GDM1 (cell line): ENCODE measurements around the gene ESPNL.

ENCODE experiments used
- DNase-seq: peaks from one replicate; lab custom pipeline; 2025; lab: John Stamatoyannopoulos, UW

ESPNL gene

DNA sequence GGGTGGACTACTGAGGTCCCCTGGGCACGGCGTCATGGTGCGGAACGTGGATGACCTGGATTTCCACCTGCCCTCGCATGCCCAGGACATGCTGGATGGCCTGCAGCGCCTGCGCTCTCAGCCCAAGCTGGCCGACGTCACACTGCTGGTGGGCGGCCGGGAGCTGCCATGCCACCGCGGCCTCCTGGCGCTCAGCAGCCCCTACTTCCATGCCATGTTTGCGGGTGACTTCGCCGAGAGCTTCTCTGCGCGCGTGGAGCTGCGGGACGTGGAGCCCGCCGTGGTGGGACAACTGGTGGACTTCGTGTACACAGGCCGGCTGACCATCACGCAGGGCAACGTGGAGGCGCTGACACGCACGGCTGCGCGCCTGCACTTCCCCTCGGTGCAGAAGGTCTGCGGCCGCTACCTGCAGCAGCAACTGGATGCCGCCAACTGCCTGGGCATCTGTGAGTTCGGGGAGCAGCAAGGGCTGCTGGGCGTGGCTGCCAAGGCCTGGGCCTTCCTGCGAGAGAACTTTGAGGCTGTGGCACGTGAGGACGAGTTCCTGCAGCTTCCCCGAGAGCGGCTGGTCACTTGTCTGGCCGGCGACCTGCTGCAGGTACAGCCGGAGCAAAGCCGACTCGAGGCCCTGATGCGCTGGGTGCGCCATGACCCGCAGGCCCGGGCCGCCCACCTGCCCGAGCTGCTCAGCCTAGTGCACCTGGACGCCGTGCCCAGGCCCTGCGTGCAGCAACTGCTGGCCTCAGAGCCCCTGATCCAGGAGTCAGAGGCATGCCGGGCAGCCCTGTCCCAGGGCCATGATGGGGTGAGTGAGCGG, 40.8 kb downstream of the ESPNL start:
- DNase-seq, result no peak

DNA sequence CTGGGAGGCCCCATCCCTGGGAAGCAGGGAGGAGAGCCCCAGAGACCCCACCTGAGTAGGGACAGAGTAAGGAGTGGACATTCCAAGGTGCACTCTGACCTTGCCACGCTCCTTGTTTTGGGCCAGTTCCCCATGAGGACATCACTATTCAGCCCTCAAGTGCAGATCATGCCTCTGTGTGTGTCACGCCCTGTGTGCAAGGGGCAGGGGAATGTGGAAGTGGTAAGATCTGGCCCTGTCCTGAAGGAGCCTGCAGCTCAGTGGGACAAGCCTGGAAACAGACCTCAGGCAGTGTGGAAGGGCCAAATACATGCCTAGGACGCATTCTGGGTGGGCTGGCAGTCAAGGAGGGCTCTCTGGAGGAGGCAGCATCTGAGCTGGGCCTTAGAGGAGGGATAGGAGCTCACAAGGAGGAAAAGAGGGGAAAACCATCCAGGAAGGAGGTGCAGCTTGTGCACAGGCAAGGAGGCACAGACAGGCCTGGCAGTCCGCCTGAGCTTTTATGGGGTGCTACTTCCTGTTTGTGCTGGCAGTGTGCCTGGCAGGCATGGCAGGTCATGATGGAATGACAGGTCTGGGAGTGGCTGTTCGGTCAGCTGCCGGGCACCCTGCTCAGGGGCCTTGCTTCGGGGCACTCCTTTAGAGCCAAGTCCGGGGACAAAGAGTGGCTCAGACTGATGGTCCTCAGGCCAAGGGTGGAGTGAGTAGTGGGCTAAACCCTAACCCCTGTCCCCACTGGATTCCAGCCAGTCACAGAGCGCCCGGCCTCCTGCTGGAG, 41.6 kb downstream of the ESPNL start:
- no peak for DNase-seq

DNA sequence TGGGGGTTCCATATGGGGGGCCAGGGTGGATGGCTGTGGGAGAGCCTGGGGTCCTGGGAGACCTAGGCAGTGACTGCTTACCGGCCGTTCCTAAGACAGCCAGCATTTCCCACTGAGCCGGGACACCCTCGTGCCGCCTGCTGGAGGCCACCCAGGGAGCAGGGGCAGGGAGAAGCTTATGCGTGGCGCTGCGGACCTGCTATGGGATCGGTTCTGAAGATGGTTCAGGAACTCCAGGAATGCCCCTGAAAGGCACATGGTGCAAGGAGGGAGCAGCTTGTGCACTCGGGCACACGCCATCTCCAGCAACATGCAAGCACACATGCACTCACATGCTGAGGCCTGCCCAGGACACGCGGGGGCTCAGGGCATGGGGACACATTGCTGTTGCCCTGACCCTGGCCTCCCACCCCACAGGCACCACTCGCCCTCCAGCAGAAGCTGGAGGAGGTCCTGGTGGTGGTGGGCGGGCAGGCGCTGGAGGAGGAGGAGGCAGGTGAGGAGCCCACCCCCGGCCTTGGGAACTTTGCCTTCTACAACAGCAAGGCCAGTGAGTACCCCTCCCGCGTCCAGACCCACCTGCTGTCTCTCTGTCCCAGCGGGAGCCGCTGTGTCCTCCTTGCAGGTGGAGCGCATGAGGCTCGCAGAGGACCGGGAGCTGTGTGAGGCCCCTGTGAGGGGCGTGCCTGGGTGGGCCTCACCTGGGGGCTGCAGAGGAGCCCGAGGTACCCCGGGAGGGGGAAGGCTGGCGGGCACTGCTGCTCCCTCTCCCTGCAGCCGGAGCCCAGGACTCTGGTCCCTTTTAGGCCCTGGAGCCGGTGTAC, 42.5 kb downstream of the ESPNL start:
- DNase-seq, result no peak

DNA sequence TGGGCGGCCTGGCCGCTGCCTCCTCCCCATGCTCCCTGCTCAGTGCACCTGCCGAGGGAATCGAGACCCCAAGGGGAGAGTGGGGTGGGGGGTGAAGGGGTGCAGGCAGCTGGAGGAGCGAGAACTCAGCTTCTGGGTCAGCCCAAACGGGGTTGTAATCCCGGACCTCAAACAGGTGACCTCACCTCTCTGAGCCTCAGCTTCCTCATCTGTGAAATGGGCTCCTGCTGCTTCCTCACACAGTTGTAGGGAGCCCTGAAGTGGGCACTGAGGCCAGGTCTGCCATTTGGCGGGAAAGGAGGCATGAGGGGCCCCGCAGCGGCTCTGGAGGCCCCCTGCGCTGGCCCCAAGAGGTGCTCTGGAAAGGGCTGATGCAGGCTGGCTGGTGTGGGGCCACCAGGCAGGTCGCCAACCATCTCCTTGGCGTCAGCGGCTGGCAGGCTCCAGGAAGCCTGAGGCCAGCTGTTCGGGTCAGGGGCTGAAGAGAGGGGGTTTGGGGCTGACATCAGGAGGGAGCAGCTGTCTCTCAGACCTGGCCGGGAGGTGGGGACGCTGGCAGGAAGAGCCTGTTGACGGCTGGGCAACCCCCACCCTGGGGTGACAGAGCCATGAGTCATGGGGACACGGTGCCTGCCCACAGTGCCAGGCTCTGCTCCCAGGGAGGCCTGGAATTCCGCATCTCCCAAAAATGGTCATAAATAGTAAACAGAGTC, 43.3 kb downstream of the ESPNL start:
- no peak for DNase-seq

DNA sequence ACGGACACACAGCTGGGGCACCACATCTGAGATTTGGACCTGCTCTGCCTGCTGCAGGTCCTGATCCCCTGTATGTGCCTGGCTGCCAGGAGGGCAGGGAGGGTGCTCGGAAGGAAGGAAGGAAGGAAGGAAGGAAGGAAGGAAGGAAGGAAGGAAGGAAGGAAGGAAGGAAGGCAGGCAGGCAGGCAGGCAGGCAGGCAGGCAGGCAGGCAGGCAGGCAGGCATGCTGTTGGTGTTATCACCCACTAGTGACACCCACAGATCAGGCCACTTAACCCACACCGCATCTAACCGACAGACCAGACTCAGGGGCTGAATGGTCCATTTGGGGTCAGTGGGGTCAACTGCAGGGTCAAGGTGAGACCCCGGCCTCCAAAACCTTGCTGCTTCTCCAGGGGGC, 44.1 kb downstream of the ESPNL start:
- DNase-seq, result no peak

DNA sequence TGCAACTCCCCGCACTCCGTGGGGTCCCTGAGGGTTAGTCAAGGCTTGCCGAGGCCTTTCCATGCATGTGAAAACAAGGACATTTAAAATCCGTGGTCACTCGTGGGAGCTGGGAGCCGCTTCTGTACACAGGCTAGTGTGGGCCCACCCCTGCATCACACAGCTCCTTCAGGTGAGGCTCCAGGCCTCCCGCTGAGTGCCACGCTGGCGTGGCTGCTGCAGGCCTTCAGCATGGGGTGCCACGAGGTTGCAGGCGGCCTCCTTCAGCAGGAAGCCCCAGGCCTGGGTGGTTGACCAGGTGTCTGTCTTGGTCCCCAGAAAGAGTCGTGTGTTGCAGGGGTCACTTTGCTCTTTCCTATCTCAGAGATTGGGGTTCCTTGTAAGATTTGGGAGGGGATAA, 44.9 kb downstream of the ESPNL start:
- no peak for DNase-seq

DNA sequence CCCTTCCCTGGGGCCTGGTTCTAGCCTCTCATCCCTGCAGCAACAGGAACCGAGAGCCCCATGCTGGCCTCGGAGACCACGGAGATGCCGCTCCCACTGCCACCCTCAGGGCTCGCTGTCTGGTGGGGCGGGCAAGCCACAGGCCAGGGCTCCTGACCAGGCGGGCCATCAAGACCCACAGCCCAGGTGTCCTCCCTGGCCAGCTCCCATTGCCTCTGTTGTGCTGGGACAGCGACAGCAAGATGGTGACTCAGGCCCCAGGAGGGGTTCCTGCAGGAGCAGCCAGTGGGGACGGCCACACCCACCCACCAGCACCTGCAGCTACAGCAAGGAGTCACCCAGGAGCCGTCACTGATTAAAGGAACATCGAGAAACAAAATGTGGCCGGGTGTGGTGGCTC, 45.7 kb downstream of the ESPNL start:
- DNase-seq, result no peak

DNA sequence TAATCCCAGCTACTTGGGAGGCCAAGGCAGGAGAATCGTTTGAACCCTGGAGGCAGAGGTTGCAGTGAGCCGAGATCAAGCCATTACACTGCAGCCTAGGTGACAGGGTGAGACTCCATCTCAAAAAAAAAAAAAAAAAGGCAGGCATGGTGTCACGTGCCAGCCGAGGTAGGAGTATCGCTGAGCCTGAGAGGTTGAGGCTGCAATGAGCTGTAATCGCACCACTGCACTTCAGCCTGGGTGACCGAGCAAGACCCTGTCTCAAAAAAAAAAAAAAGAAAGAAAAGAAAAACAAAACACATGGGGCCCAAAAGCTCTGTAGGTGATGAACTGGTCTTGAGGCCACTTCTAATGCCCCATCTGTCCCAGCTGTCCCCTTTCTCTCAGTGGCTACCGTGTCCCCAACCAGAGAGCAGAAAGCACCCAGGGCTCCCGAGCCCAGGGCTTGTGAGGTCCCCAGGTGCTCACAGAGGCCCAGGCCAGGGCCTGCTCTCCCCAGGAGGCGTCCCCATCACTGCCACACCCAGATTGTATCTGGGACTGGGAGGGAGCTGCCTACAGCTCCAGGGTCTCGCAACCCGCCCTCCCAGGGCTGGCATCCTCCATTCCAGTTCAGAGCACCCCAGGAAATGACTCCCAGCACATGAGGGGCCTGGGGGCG, 46.9 kb downstream of the ESPNL start:
- no peak for DNase-seq

DNA sequence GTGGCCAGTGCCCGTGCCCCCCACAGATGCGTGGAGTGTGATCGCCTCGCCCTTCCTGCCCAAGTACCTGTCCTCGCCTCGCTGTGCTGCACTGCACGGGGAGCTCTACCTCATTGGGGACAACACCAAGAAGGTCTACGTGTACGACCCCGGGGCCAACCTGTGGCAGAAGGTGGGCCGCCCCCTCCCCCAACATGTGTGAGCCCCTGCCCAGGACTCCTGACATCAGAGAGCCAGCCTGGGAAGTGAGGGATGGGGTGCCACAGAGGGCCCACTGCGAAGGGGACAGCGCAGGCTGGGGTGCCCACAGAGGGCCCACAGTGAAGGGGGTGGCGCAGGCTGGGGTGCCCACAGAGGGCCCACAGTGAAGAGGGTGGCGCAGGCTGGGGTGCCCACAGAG, 48.8 kb downstream of the ESPNL start:
- no peak for DNase-seq

DNA sequence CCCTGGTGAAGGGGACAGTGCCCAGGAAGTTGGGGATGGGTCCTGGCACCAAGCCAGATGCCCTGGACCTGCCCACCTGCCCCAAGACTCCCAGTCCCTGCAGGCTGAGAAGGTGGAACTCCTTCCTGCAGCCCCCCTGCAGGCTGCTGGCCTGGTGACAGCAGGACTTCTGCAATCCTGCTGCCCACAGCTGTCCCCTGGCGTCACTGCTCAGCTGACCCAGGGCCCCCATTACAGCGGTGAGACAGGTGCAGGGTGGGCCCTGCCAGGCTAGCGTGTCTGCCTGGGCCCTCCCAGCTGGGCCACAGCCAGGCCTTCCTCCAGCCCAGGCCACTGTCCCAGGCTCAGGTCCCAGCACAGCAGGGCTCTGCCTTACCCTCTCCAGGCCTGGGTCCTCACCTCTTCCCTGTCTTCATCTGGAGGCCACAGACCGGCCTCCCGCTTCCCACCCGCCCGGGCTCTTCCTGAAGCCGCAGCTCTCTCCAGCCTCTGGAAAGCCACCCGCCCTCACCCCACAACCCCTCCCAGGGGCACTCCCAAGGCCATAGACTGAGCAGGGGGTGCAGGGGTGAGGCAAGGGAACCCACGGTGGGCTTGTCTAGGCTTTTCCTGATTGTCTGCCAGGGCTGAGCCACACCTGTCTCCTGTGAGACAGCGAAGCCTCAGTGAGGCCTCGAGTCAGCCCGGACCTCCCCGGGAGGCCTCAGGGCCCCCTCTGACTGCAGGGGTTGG, 49.9 kb downstream of the ESPNL start:
- no peak for DNase-seq

- DNase-seq, result no peak
These were observed 50.5 kb downstream of the ESPNL start for GRCh38 chr2:238150686-238151085.

DNA sequence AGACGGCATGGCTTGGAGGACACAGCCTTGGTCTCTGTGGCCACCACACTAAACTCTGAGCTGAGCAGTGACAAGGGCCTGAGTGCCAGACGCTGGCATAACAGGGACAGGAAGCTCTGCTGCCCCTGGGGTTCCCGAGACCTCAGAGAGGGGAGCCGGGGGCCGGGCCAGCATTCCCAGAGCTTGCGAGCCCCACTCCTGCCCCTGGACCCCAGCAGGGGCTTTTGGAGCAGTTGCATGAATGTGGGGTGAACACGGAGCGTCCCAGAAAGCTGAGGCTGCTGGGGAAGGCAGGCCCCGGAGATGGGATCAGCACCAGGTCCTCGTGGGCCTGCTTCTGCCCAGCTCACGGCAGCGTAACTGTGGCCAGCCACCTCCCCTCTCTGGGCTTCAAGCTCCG, 51.1 kb downstream of the ESPNL start:
- DNase-seq, result no peak

DNA sequence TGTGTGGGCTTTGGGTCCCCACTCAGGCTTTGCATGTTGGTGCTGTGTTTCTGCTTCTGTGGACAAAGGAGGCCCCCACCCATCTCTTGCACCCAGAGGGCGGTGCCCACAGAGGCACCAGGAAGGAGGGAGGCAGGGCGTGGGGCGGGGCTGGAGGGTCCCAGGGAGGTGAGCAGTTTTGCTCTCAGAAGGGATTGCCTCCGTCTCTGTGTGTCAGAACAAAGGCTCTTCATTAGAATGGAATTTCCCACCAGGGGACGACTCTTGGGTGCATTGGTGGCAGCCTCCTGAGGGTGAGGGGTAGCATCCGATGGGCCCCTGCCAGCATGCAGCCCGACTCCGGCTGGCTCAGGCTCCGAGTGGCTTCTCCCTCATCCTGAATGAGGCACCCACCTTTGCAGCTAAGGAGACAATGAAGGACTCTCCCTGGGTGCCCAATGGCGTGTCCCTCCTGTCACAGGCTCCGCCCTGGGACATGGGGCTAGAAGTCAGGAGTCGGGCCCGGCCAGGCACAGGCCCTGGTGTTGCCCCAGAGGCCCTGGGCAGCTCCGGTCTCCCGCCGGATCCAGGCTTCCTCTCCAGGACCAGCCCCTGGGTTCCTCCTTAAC, 51.6 kb downstream of the ESPNL start:
- DNase-seq, result no peak

DNA sequence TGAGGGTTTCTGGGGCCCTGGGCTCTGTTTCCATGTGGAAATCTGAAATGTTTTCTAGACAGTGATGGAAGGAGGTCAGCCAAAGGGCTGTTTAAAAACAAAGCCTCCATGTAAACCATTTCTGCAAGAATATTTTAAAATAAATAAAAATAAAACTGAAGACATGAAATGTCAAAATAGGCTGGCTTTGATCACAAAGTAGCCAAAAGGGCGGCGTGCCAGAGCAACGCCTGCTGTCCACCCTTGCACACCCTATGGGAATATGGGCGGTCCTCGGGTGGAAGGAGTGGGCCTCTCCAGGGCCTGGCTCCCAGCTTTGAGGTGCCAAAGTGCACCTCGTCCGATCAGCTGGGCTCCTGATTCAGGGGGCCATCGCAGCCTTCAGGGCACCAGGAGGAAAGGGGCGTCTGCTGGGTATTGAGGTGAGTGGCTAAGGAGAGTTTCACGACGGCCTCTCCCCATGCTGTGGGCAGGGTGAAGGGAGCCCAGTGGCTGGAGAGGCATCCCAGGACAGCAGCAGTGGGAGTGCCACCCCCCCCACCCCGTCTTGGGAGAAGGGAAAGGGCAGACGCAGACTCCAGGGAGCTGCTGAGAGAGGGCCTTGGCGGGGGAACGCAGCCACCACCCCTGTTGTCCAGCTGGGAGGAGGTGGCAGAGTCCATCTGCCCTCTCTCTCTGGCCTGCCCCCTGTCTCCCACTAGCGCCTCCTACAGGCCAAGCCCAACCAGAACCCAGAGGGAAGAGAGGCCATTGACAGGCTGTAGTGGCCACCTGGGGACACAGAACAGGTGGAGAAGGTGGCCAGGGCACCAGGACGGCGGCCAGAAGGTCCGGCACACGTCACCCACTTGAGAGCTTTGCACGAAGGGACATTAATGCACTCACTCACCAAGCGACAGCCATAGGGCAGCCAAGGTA, 52.9 kb downstream of the ESPNL start:
- no peak for DNase-seq

GRCh38 chr2:238154570-238154969, 54.4 kb downstream of the ESPNL start:
- no peak for DNase-seq

- no peak for DNase-seq
These were observed 55.1 kb downstream of the ESPNL start for GRCh38 chr2:238155051-238155760.

DNA sequence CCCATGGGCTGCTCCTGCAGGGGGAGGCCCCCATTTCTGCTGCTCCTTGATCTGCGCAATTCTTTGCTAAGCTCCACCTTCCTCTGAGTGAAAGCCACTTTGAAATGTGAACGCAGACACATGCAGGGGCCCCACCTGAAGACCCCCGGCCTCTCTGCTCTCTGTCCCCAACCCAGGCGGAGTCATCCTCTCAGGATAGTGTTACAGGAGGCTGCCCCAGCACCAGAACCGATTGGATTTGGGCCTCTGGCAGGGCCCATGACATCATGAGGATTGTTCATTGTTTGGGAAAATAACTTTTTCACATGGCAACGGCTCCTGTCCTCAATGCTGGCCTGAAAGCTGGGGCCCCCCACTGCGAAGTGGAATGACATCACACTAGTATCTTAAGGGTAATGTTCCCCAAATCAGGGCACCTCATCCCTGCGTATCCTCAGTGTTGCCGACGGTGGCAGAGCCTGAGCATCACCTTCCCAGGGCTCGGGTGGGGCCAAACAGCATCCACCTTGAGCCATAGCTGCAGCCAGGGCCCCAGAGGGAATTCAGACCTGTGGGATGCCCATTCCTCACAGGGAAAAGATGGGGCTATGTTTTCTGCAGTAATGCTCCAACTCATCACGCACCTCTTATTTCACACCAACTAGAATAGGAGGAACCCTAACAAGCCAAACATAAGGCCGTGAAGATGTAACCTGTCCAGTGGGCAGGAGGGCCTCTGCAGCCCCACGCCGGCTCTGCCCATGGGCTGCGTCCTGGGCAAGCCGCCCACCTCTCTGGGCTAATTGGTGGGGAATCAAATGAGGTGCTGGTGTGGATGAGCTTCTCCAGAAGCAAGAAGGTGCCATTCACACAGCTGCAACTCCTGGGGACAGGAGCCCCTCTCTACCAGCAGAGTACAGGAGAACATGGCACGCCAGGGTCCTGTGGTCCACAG, 55.9 kb downstream of the ESPNL start:
- DNase-seq, result no peak
